ENCODE measurements around the gene ANO6.

The ANO6 gene

DNA sequence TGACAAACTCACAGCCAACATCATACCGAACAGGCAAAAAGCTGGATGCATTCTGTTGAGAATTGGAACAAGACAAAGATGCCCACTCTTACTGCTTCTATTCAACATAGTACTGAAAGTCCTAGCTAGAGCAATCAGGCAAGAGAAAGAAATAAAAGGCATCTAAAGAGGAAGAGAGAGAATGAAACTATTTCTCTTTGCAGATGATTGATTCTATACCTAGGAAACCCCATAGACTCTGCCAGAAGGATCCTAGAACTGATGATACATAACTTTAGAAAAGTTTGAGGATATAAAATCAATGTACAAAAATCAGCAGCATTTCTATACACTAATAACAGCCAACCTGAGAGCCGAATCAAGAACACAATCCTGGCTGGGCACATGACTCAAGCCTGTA is 6.1 kb upstream of the ANO6 start:
- ChIA-PET POLR2A (no interaction called here), CTCF (interaction anchor here (1.2 kb wide), 2 partner anchors 17 to 24 kb away, joined by 3 to 4 read pairs; no protein-coding TSS in a partner anchor)
- Histone ChIP-seq H3K27me3 (replicated peaks in 2 of 5; ENCODE audit: control insufficient read depth in 4 of 5, insufficient read depth in 5 of 5, low read length in 4 of 5) (no peaks in the 10 kb centered on the region), H3K4me3 (ENCODE audit: control insufficient read depth in 1 of 7, extremely low read depth in 1 of 7, insufficient read depth in 4 of 7, low read depth in 2 of 7, low read length in 6 of 7) (no peak overlapping the region), H3K27ac (ENCODE audit: insufficient read depth in 1 of 2, low read depth in 1 of 2, low read length in 2 of 2, poor library complexity in 1 of 2, severe bottlenecking in 2 of 2) (no peak overlapping the region), H3K4me1 (ENCODE audit: control extremely low read depth in 1 of 4, control insufficient read depth in 4 of 4, insufficient read depth in 4 of 4, low read length in 3 of 4) (peaks cover 3 to 14% (median 9%) of the 10 kb centered on the region in 4 experiments), H3K36me3 (ENCODE audit: control insufficient read depth in 4 of 4, insufficient read depth in 4 of 4, low read length in 3 of 4) (peaks cover 0 to 3% (median 0%) of the 10 kb centered on the region in 4 experiments), H3K9me3 (ENCODE audit: control extremely low read depth in 1 of 5, control insufficient read depth in 4 of 5, insufficient read depth in 2 of 5, low read depth in 1 of 5, low read length in 4 of 5) (no peaks in the 10 kb centered on the region)
- no CpG with 5 or more reads among the region's 2 CpGs for WGBS (ENCODE audit: insufficient coverage)
- DNase-seq: no peak

DNA sequence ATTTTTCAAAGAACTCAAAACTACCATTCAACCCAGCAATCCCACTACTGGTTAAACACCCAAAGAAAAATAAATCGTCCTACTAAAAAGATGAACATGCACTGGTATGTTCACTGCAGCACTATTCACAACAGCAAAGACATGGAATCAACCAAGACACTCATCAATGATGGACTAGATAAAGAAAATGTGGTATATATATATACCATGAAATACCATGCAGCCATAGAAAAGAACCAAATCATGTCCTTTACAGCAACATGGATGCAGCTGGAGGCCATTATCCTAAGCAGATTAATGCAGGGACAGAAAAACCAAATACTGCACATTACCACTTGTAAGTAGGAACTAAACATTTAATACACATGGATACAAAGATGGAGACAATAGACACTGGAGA is 3.8 kb upstream of the ANO6 start:
- Histone ChIP-seq H3K4me1 (ENCODE audit: control extremely low read depth in 1 of 4, control insufficient read depth in 4 of 4, insufficient read depth in 4 of 4, low read length in 3 of 4) (peaks cover 1 to 9% (median 4%) of the 10 kb centered on the region in 4 experiments), H3K4me3 (ENCODE audit: control insufficient read depth in 1 of 7, extremely low read depth in 1 of 7, insufficient read depth in 4 of 7, low read depth in 2 of 7, low read length in 6 of 7) (no peak overlapping the region), H3K36me3 (ENCODE audit: control insufficient read depth in 4 of 4, insufficient read depth in 4 of 4, low read length in 3 of 4) (peaks cover 0 to 3% (median 0%) of the 10 kb centered on the region in 4 experiments), H3K27ac (ENCODE audit: insufficient read depth in 1 of 2, low read depth in 1 of 2, low read length in 2 of 2, poor library complexity in 1 of 2, severe bottlenecking in 2 of 2) (no peak overlapping the region), H3K9me3 (ENCODE audit: control extremely low read depth in 1 of 5, control insufficient read depth in 4 of 5, insufficient read depth in 2 of 5, low read depth in 1 of 5, low read length in 4 of 5) (no peaks in the 10 kb centered on the region), H3K27me3 (replicated peaks in 2 of 5; ENCODE audit: control insufficient read depth in 4 of 5, insufficient read depth in 5 of 5, low read length in 4 of 5) (no peaks in the 10 kb centered on the region)
- no CpG with 5 or more reads among the region's 1 CpG for WGBS (ENCODE audit: insufficient coverage)
- ChIA-PET CTCF (interaction anchor here (1.4 kb wide), 1 partner anchor 11 kb away, joined by 6 read pairs; no protein-coding TSS in a partner anchor), POLR2A (no interaction called here)
- no peak for DNase-seq

GRCh38 chr12:45213107-45213506 is 2.8 kb upstream of the ANO6 start:
- DNase-seq: peak in 1 of 3 donors; percentile 23
- ChIA-PET CTCF (interaction anchor here (1.1 to 1.9 kb wide), 5 partner anchors 10 to 175 kb away, joined by 3 to 6 read pairs (median 4); no protein-coding TSS in a partner anchor), POLR2A (no interaction called here)
- H3K27me3 ChIP-seq (replicated peaks in 2 of 5; ENCODE audit: control insufficient read depth in 4 of 5, insufficient read depth in 5 of 5, low read length in 4 of 5): no peaks in the 10 kb centered on the region
- WGBS (ENCODE audit: insufficient coverage): no CpG with 5 or more reads among the region's 1 CpG
- peaks cover 0 to 1% (median 0%) of the 10 kb centered on the region in 4 experiments for H3K36me3 ChIP-seq (ENCODE audit: control insufficient read depth in 4 of 4, insufficient read depth in 4 of 4, low read length in 3 of 4)
- H3K9me3 ChIP-seq (ENCODE audit: control extremely low read depth in 1 of 5, control insufficient read depth in 4 of 5, insufficient read depth in 2 of 5, low read depth in 1 of 5, low read length in 4 of 5): no peaks in the 10 kb centered on the region
- H3K4me3 ChIP-seq (ENCODE audit: control insufficient read depth in 1 of 7, extremely low read depth in 1 of 7, insufficient read depth in 4 of 7, low read depth in 2 of 7, low read length in 6 of 7): no peak overlapping the region
- peaks cover 9 to 19% (median 13%) of the 10 kb centered on the region in 4 experiments for H3K4me1 ChIP-seq (ENCODE audit: control extremely low read depth in 1 of 4, control insufficient read depth in 4 of 4, insufficient read depth in 4 of 4, low read length in 3 of 4)
- H3K27ac ChIP-seq (ENCODE audit: insufficient read depth in 1 of 2, low read depth in 1 of 2, low read length in 2 of 2, poor library complexity in 1 of 2, severe bottlenecking in 2 of 2): no peak overlapping the region

DNA sequence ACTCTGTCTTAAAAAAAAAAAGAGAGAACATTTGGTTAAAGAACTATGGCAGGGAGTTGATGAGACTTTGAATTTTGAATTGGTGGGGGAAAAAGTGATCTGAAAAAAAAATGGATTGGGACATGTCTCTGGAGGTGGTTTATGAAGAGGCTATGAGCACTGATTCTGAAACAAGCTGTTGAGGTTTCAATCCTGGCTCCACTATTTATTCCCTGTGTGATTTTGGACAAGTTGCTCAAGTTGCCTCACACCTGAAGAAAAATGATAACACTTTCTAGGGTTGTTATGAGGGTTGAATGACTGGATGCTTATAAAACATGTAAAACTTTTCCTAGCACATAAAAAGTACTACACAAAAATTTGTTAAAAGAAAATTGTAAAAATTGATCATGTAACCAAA is 1.8 kb upstream of the ANO6 start:
- Histone ChIP-seq H3K36me3 (ENCODE audit: control insufficient read depth in 4 of 4, insufficient read depth in 4 of 4, low read length in 3 of 4) (no peaks in the 10 kb centered on the region), H3K27me3 (replicated peaks in 2 of 5; ENCODE audit: control insufficient read depth in 4 of 5, insufficient read depth in 5 of 5, low read length in 4 of 5) (no peaks in the 10 kb centered on the region), H3K4me3 (ENCODE audit: control insufficient read depth in 1 of 7, extremely low read depth in 1 of 7, insufficient read depth in 4 of 7, low read depth in 2 of 7, low read length in 6 of 7) (peak overlapping the region in 1 of 7 experiments; percentile 98), H3K27ac (ENCODE audit: insufficient read depth in 1 of 2, low read depth in 1 of 2, low read length in 2 of 2, poor library complexity in 1 of 2, severe bottlenecking in 2 of 2) (no peak overlapping the region), H3K4me1 (ENCODE audit: control extremely low read depth in 1 of 4, control insufficient read depth in 4 of 4, insufficient read depth in 4 of 4, low read length in 3 of 4) (peaks cover 9 to 25% (median 15%) of the 10 kb centered on the region in 4 experiments), H3K9me3 (ENCODE audit: control extremely low read depth in 1 of 5, control insufficient read depth in 4 of 5, insufficient read depth in 2 of 5, low read depth in 1 of 5, low read length in 4 of 5) (no peaks in the 10 kb centered on the region)
- ChIA-PET CTCF (interaction anchor here (0.9 to 2.5 kb wide), 8 partner anchors 11 to 174 kb away, joined by 3 to 13 read pairs (median 4); no protein-coding TSS in a partner anchor), POLR2A (no interaction called here)
- no peak for DNase-seq

- CTCF ChIA-PET: interaction anchor here (1.1 to 2.5 kb wide), 8 partner anchors 12 to 169 kb away, joined by 3 to 13 read pairs (median 5); no protein-coding TSS in a partner anchor
- H3K36me3 ChIP-seq (ENCODE audit: control insufficient read depth in 4 of 4, insufficient read depth in 4 of 4, low read length in 3 of 4): no peaks in the 10 kb centered on the region
- H3K4me3 ChIP-seq (ENCODE audit: control insufficient read depth in 1 of 7, extremely low read depth in 1 of 7, insufficient read depth in 4 of 7, low read depth in 2 of 7, low read length in 6 of 7): peak overlapping the region; percentile 83 to 98 (median 93)
- H3K9me3 ChIP-seq (ENCODE audit: control extremely low read depth in 1 of 5, control insufficient read depth in 4 of 5, insufficient read depth in 2 of 5, low read depth in 1 of 5, low read length in 4 of 5): no peaks in the 10 kb centered on the region
- peak in 2 of 3 donors; percentile 47 to 53 for DNase-seq
- 0% methylated on average over 4 of the region's 11 CpGs for WGBS (ENCODE audit: insufficient coverage)
- POLR2A ChIA-PET: no interaction called here
- H3K27me3 ChIP-seq (replicated peaks in 2 of 5; ENCODE audit: control insufficient read depth in 4 of 5, insufficient read depth in 5 of 5, low read length in 4 of 5): no peaks in the 10 kb centered on the region
- peak overlapping the region; percentile 66 to 89 for H3K27ac ChIP-seq (ENCODE audit: insufficient read depth in 1 of 2, low read depth in 1 of 2, low read length in 2 of 2, poor library complexity in 1 of 2, severe bottlenecking in 2 of 2)
- H3K4me1 ChIP-seq (ENCODE audit: control extremely low read depth in 1 of 4, control insufficient read depth in 4 of 4, insufficient read depth in 4 of 4, low read length in 3 of 4): peaks cover 9 to 32% (median 17%) of the 10 kb centered on the region in 4 experiments
Measured at GRCh38 chr12:45214749-45215418, 1.0 kb upstream of the ANO6 start.

DNA sequence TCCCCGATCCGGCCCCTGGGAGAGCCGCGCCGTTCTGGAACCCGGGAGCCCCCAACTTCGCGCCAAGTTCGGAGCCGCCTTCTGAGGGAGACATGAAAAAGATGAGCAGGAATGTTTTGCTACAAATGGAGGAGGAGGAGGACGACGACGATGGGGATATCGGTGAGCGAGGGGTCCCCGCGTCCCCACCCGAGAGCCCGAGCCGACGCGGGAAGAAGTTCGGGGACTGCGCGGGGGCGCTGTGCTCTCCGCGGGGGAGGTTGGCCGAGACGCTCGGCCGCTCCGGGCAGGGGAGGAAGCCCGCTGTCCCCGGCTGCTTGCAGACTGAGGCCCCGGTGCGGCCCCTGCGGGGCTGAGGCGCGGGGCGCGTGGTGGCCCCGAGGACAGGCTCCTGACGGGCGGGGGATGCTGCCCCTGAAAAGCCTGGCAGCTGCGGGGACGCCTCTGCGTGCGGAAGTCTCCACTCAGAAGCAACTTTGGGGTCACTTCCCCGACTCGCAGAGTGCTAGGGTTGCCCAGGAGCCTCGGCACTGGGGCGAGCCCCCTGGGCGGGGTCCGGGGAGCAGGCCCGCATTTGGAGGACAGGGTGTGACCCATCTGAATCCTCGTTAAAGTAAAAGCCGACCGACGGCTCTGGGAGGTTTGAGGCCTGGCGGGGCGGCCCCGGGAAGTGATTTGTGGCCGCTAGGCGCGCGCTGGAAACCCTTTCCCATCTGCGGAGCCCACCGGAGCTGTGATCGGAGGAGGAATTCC is 511 bp downstream of the ANO6 start:
- peak; percentile 40 to 84 (median 75) for DNase-seq
- no peaks in the 10 kb centered on the region for H3K9me3 ChIP-seq (ENCODE audit: control extremely low read depth in 1 of 5, control insufficient read depth in 4 of 5, insufficient read depth in 2 of 5, low read depth in 1 of 5, low read length in 4 of 5)
- POLR2A ChIA-PET: no interaction called here
- no peaks in the 10 kb centered on the region for H3K27me3 ChIP-seq (replicated peaks in 2 of 5; ENCODE audit: control insufficient read depth in 4 of 5, insufficient read depth in 5 of 5, low read length in 4 of 5)
- peaks cover 9 to 35% (median 18%) of the 10 kb centered on the region in 4 experiments for H3K4me1 ChIP-seq (ENCODE audit: control extremely low read depth in 1 of 4, control insufficient read depth in 4 of 4, insufficient read depth in 4 of 4, low read length in 3 of 4)
- H3K27ac ChIP-seq (ENCODE audit: insufficient read depth in 1 of 2, low read depth in 1 of 2, low read length in 2 of 2, poor library complexity in 1 of 2, severe bottlenecking in 2 of 2): peak overlapping the region; percentile 15 to 89
- peak overlapping the region; percentile 83 to 98 (median 93) for H3K4me3 ChIP-seq (ENCODE audit: control insufficient read depth in 1 of 7, extremely low read depth in 1 of 7, insufficient read depth in 4 of 7, low read depth in 2 of 7, low read length in 6 of 7)
- CTCF ChIA-PET: interaction anchor here (0.8 to 2.5 kb wide), 7 partner anchors 11 to 350 kb away, joined by 3 to 13 read pairs (median 5); no protein-coding TSS in a partner anchor
- no peaks in the 10 kb centered on the region for H3K36me3 ChIP-seq (ENCODE audit: control insufficient read depth in 4 of 4, insufficient read depth in 4 of 4, low read length in 3 of 4)
- WGBS (ENCODE audit: insufficient coverage): 0% methylated on average over 39 of the region's 70 CpGs

All from common myeloid progenitor, CD34-positive (primary cell).